Measurements from ENCODE around the gene COL19A1. TPM values are rescaled to one million over a fixed set of nuclear protein-coding genes. Genes with fewer than 3 reads are reported as not detected.

Gene COL19A1
- total RNA-seq, 4 donors from 2014 or later = 0.19 TPM; not detected in 3

- H3K4me1 ChIP-seq = no peaks in the 10 kb centered on the region
- no peak overlapping the region for H3K4me3 ChIP-seq
- TF ChIP-seq POLR2A (IDR thresholded peaks at IDR 0.05) = no peak
- no peak for TF ChIP-seq CTCF (IDR thresholded peaks at IDR 0.05)
- no peaks in the 10 kb centered on the region for H3K27me3 ChIP-seq
- H3K36me3 ChIP-seq = no peaks in the 10 kb centered on the region
- H3K9me3 ChIP-seq = no peaks in the 10 kb centered on the region
- no peak overlapping the region for H3K27ac ChIP-seq
- DNase-seq = no peak
- intact Hi-C loops (cut with DNase I) = no loop called here
These were observed 162.6 kb downstream of the COL19A1 start for GRCh38 chr6:70028926-70029325.

GRCh38 chr6:70033781-70034180 is 167.4 kb downstream of the COL19A1 start:
- no peak overlapping the region for H3K4me3 ChIP-seq
- 91 to 93% methylated on average over 3 of the region's 3 CpGs for WGBS, 2 donors
- no peak for DNase-seq

GRCh38 chr6:70037445-70037844 is 171.1 kb downstream of the COL19A1 start:
- Histone ChIP-seq H3K9me3 (no peaks in the 10 kb centered on the region), H3K4me1 (no peaks in the 10 kb centered on the region), H3K27me3 (no peaks in the 10 kb centered on the region), H3K36me3 (no peaks in the 10 kb centered on the region), H3K4me3 (no peak overlapping the region), H3K27ac (no peak overlapping the region)
- TF ChIP-seq CTCF (IDR thresholded peaks at IDR 0.05) (no peak), POLR2A (IDR thresholded peaks at IDR 0.05) (no peak)
- intact Hi-C loops (cut with DNase I) = no loop called here
- DNase-seq = no peak
- 31 to 48% methylated on average over 1 of the region's 1 CpG for WGBS, 2 donors

More at GRCh38 chr6:70033781-70034180, 167.4 kb downstream of the COL19A1 start:
- no peaks in the 10 kb centered on the region for H3K27me3 ChIP-seq
- no peaks in the 10 kb centered on the region for H3K36me3 ChIP-seq
- H3K9me3 ChIP-seq = no peaks in the 10 kb centered on the region
- no peak for TF ChIP-seq POLR2A (IDR thresholded peaks at IDR 0.05)
- no peak for TF ChIP-seq CTCF (IDR thresholded peaks at IDR 0.05)
- intact Hi-C loops (cut with DNase I) = no loop called here
- no peaks in the 10 kb centered on the region for H3K4me1 ChIP-seq
- H3K27ac ChIP-seq = no peak overlapping the region

- intact Hi-C loops (cut with DNase I) = no loop called here
- DNase-seq = no peak
- Histone ChIP-seq H3K27me3 (no peaks in the 10 kb centered on the region), H3K9me3 (no peaks in the 10 kb centered on the region), H3K36me3 (no peaks in the 10 kb centered on the region), H3K4me1 (no peaks in the 10 kb centered on the region), H3K4me3 (no peak overlapping the region), H3K27ac (no peak overlapping the region)
- TF ChIP-seq POLR2A (IDR thresholded peaks at IDR 0.05) = no peak
- TF ChIP-seq CTCF (IDR thresholded peaks at IDR 0.05) = no peak
- WGBS, 2 donors = 55 to 62% methylated on average over 2 of the region's 2 CpGs
These were observed 174.4 kb downstream of the COL19A1 start for GRCh38 chr6:70040766-70041165.

GRCh38 chr6:70041411-70041810 is 175.1 kb downstream of the COL19A1 start:
- Histone ChIP-seq H3K27me3 (no peaks in the 10 kb centered on the region), H3K9me3 (no peaks in the 10 kb centered on the region), H3K4me3 (no peak overlapping the region), H3K27ac (no peak overlapping the region), H3K36me3 (no peaks in the 10 kb centered on the region), H3K4me1 (no peaks in the 10 kb centered on the region)
- TF ChIP-seq POLR2A (IDR thresholded peaks at IDR 0.05) (no peak), CTCF (IDR thresholded peaks at IDR 0.05) (no peak)
- DNase-seq = no peak
- intact Hi-C loops (cut with DNase I) = no loop called here
- 89% methylated on average over 1 of the region's 1 CpG for WGBS, 2 donors
